ENCODE measurements around the gene CYRIA. TPM values are rescaled to one million over a fixed set of nuclear protein-coding genes. Genes with fewer than 3 reads are reported as not detected.

The CYRIA gene
- total RNA-seq, 1 experiment from 2014 or later, result 0.19 TPM

DNA sequence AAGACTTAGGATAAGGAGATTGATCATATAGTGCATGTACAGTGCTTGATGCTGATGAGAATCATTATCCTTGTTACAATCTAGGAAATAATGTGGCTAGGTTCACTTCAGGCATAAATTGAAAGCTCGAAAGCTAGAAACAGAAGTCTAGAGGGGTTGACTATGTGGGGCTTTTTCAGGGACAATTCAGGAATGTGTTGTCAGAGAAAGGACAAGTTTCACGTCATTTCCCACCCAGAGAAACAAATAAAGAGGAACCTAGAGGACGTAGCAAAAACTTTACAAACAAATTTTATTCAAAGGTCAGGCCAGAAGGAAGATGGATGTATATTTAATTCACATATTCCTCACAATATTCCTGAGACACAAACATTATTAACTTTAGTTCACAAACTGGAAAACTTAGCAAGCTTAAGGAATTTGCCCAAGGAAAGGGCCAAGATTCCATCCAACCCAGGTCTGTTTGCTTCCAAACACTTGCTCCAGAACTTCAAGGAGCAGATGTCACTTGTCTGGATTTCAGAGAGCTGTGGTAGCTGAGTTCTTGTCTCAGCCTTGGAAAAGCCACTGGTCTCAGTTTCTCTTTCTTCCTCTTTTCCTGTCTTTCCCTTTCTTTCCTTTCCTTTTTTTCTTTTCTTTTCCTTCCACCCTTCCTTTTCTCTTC is 7.4 kb downstream of the CYRIA start:
- CTCF ChIA-PET, result no interaction called here
- Mint-ChIP-seq H3K27me3 (ENCODE audit: unreplicated experiment) (peaks cover 13% of the 10 kb centered on the region), H3K4me3 (ENCODE audit: low read depth, unreplicated experiment) (no peak overlapping the region)

GRCh38 chr2:16657671-16658070 is 8.0 kb downstream of the CYRIA start:
- intact Hi-C loops (cut with micrococcal nuclease; ENCODE audit: unreplicated experiment), result no loop called here
- no peak overlapping the region for H3K4me3 Mint-ChIP-seq (ENCODE audit: low read depth, unreplicated experiment)
- H3K9me3 Mint-ChIP-seq (ENCODE audit: low read depth, unreplicated experiment), result no peaks in the 10 kb centered on the region
- no peaks in the 10 kb centered on the region for H3K4me1 Mint-ChIP-seq (ENCODE audit: low read depth, unreplicated experiment)
- TF ChIP-seq CTCF (IDR thresholded peaks at IDR 0.05; ENCODE audit: unreplicated experiment), result no peak
- H3K27me3 Mint-ChIP-seq (ENCODE audit: unreplicated experiment), result peaks cover 13% of the 10 kb centered on the region
- no peaks in the 10 kb centered on the region for H3K36me3 Mint-ChIP-seq (ENCODE audit: insufficient read depth, unreplicated experiment)
- H3K27ac Mint-ChIP-seq (ENCODE audit: unreplicated experiment), result no peak overlapping the region
- CTCF ChIA-PET, result no interaction called here
- BruUV-seq (replicated peaks), result no TSS peak
- no peak for DNase-seq

More for the DNA sequence above, 7.4 kb downstream of the CYRIA start:
- H3K4me1 Mint-ChIP-seq (ENCODE audit: low read depth, unreplicated experiment), result no peaks in the 10 kb centered on the region
- H3K27ac Mint-ChIP-seq (ENCODE audit: unreplicated experiment), result no peak overlapping the region
- intact Hi-C loops (cut with micrococcal nuclease; ENCODE audit: unreplicated experiment), result no loop called here
- no peak for TF ChIP-seq CTCF (IDR thresholded peaks at IDR 0.05; ENCODE audit: unreplicated experiment)
- H3K36me3 Mint-ChIP-seq (ENCODE audit: insufficient read depth, unreplicated experiment), result no peaks in the 10 kb centered on the region
- DNase-seq, result no peak
- H3K9me3 Mint-ChIP-seq (ENCODE audit: low read depth, unreplicated experiment), result no peaks in the 10 kb centered on the region
- BruUV-seq (replicated peaks), result no TSS peak

- CTCF ChIA-PET, result interaction anchor here (0.7 kb wide), 1 partner anchor 15 kb away, joined by 3 read pairs; no protein-coding TSS in a partner anchor
- no peak for TF ChIP-seq CTCF (IDR thresholded peaks at IDR 0.05; ENCODE audit: unreplicated experiment)
- DNase-seq, result no peak
- intact Hi-C loops (cut with micrococcal nuclease; ENCODE audit: unreplicated experiment), result no loop called here
- no peaks in the 10 kb centered on the region for H3K4me1 Mint-ChIP-seq (ENCODE audit: low read depth, unreplicated experiment)
- no peak overlapping the region for H3K27ac Mint-ChIP-seq (ENCODE audit: unreplicated experiment)
- no TSS peak for BruUV-seq (replicated peaks)
- peaks cover 13% of the 10 kb centered on the region for H3K27me3 Mint-ChIP-seq (ENCODE audit: unreplicated experiment)
- H3K9me3 Mint-ChIP-seq (ENCODE audit: low read depth, unreplicated experiment), result no peaks in the 10 kb centered on the region
- no peak overlapping the region for H3K4me3 Mint-ChIP-seq (ENCODE audit: low read depth, unreplicated experiment)
- H3K36me3 Mint-ChIP-seq (ENCODE audit: insufficient read depth, unreplicated experiment), result no peaks in the 10 kb centered on the region
These were observed 8.7 kb downstream of the CYRIA start for GRCh38 chr2:16656784-16657391.

DNA sequence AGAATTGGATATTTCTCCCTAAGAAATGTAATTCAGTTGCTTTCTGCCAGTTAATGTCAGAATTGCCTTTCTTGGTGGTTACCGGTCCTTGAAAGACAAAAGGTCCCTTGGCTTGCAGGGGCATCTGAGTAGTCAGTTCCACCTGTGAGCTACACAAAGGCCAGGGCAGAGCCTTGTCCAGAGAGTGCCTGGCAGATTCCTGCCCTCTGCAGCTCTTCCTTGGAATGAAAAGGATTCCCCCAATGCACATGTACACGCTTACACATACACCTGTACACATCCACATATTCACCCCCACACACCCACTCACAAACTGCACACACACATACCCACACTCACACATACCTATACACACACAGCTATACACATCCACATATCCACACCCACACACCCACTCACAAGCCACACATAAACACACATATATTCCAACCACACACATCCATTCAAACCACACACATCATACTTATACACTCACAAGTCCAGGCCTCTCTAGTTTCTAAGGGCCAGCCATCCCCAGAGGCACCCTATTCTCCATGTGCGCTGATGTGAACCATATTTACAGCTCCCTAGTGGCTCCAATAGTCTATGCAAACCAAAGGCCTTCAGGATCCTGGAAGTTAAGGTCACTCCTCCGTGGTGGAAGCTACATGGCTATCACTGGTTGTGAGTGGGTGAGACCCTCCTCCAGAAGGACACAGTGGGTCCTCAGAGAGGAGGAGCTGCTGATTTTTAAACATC is 9.6 kb downstream of the CYRIA start:
- intact Hi-C loops (cut with micrococcal nuclease; ENCODE audit: unreplicated experiment), result no loop called here
- Mint-ChIP-seq H3K4me3 (ENCODE audit: low read depth, unreplicated experiment) (no peak overlapping the region), H3K27me3 (ENCODE audit: unreplicated experiment) (peaks cover 13% of the 10 kb centered on the region), H3K36me3 (ENCODE audit: insufficient read depth, unreplicated experiment) (no peaks in the 10 kb centered on the region), H3K9me3 (ENCODE audit: low read depth, unreplicated experiment) (no peaks in the 10 kb centered on the region), H3K27ac (ENCODE audit: unreplicated experiment) (no peak overlapping the region), H3K4me1 (ENCODE audit: low read depth, unreplicated experiment) (peaks cover 4% of the 10 kb centered on the region)
- DNase-seq, result no peak
- no TSS peak for BruUV-seq (replicated peaks)
- no peak for TF ChIP-seq CTCF (IDR thresholded peaks at IDR 0.05; ENCODE audit: unreplicated experiment)
- CTCF ChIA-PET, result no interaction called here
